Measurements from ENCODE around the gene MAP4K2. TPM values are rescaled to one million over a fixed set of nuclear protein-coding genes. Genes with fewer than 3 reads are reported as not detected.

Gene MAP4K2
- polyA plus RNA-seq, 3 donors, result 9.9 to 38.0 (median 12.6) TPM

DNA sequence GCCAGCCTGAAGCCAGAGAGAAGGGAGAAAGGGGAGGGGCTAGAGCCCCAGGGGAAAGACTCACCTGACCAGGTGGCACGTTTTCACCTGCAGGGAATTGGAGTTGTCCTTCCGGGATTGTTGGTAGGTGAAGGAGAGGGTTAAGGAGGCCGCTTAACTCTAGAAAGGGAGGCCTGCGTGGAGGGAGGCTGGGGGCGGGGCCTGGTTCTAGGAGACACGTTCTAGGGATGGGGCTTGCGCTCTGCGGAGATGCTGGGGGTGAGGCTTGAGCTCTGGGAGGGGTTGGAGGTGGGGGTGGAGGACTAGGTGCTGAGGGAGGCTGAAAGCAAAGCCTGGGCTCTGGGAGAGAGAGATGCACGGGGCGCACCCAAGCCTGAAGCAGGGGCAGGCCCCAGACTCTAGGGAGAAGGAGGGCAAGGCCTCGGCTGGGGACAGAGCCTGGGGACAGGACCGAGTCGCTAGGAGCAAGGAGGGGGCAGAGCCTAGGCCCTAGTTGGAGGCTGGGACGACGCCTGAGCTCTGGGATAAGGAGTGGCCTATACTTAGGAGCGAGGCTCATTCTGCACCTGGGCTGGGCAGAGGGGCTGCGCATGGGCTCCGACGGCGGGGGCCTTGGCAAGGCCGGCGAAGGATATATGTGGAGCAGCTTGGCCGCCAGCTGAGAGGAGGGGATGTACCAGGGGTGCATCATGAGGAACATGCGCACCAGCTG is 61.5 kb downstream of the MAP4K2 start:
- peaks cover 29 to 47% of the 10 kb centered on the region in 2 donors for H3K36me3 ChIP-seq (replicated peaks in 1 of 2; ENCODE audit: control insufficient read depth in 1 of 2, insufficient read depth in 2 of 2, low read length in 2 of 2)
- H3K27ac Mint-ChIP-seq, result peak overlapping the region in 6 of 7 donors; percentile 31 to 74 (median 58)
- peak overlapping the region; percentile 87 to 91 for H3K4me3 Mint-ChIP-seq
- H4K20me1 ChIP-seq (ENCODE audit: insufficient read depth, low read length), result peaks cover 60% of the 10 kb centered on the region
- peak overlapping the region; percentile 71 to 95 (median 91) for H3K4me3 ChIP-seq (replicated peaks in 1 of 3; ENCODE audit: low read depth in 2 of 3, low read length in 3 of 3)
- H3K79me2 ChIP-seq (ENCODE audit: insufficient read depth, low read length), result peaks cover 67% of the 10 kb centered on the region
- H3K9ac ChIP-seq (ENCODE audit: insufficient read depth, low read length, poor library complexity, severe bottlenecking), result peak overlapping the region; percentile 75
- H3K4me1 Mint-ChIP-seq, result peaks cover 32% of the 10 kb centered on the region
- intact Hi-C loops (cut with micrococcal nuclease), result no loop called here
- TF ChIP-seq, protein P1, sequence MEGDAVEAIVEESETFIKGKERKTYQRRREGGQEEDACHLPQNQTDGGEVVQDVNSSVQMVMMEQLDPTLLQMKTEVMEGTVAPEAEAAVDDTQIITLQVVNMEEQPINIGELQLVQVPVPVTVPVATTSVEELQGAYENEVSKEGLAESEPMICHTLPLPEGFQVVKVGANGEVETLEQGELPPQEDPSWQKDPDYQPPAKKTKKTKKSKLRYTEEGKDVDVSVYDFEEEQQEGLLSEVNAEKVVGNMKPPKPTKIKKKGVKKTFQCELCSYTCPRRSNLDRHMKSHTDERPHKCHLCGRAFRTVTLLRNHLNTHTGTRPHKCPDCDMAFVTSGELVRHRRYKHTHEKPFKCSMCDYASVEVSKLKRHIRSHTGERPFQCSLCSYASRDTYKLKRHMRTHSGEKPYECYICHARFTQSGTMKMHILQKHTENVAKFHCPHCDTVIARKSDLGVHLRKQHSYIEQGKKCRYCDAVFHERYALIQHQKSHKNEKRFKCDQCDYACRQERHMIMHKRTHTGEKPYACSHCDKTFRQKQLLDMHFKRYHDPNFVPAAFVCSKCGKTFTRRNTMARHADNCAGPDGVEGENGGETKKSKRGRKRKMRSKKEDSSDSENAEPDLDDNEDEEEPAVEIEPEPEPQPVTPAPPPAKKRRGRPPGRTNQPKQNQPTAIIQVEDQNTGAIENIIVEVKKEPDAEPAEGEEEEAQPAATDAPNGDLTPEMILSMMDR (IDR thresholded peaks at IDR 0.05), result no peak
- no peak overlapping the region for H2AFZ ChIP-seq (ENCODE audit: insufficient read depth, low read depth, low read length, poor library complexity, severe bottlenecking)
- no peaks in the 10 kb centered on the region for H3K9me3 Mint-ChIP-seq
- peaks cover 32 to 48% of the 10 kb centered on the region in 2 donors for H3K4me1 ChIP-seq (ENCODE audit: control insufficient read depth in 1 of 2, insufficient read depth in 2 of 2, low read length in 2 of 2)
- H3K27ac ChIP-seq (ENCODE audit: low read depth in 1 of 2, low read length in 2 of 2), result peak overlapping the region in 1 of 2 donors; percentile 83
- peak overlapping the region; percentile 99 for H3K4me2 ChIP-seq (replicated peaks; ENCODE audit: extremely low read depth, low read length, poor library complexity, severe bottlenecking)
- H3K36me3 Mint-ChIP-seq, result peaks cover 40 to 51% of the 10 kb centered on the region in 2 donors
- no peak for DNase-seq
- 79% methylated on average over 17 of the region's 24 CpGs for WGBS (ENCODE audit: insufficient coverage)
- no peaks in the 10 kb centered on the region for H3K27me3 ChIP-seq (ENCODE audit: control insufficient read depth in 2 of 2, insufficient read depth in 2 of 2, low read length in 2 of 2)
- H3K27me3 Mint-ChIP-seq (ENCODE audit: low read depth in 3 of 3), result peaks cover 0 to 4% (median 1%) of the 10 kb centered on the region in 3 donors
- H3K9me3 ChIP-seq (replicated peaks in 1 of 2; ENCODE audit: control insufficient read depth in 1 of 2, insufficient read depth in 1 of 2, low read length in 2 of 2), result no peaks in the 10 kb centered on the region

- 98% methylated on average over 7 of the region's 12 CpGs for WGBS (ENCODE audit: insufficient coverage)
- H3K4me3 Mint-ChIP-seq, result no peak overlapping the region
- H3K4me3 ChIP-seq (replicated peaks in 1 of 3; ENCODE audit: low read depth in 2 of 3, low read length in 3 of 3), result no peak overlapping the region
- H3K27me3 Mint-ChIP-seq (ENCODE audit: low read depth in 3 of 3), result peaks cover 0 to 4% (median 1%) of the 10 kb centered on the region in 3 donors
- H4K20me1 ChIP-seq (ENCODE audit: insufficient read depth, low read length), result peaks cover 77% of the 10 kb centered on the region
- H3K27ac ChIP-seq (ENCODE audit: low read depth in 1 of 2, low read length in 2 of 2), result no peak overlapping the region
- intact Hi-C loops (cut with micrococcal nuclease), result no loop called here
- H3K9me3 ChIP-seq (replicated peaks in 1 of 2; ENCODE audit: control insufficient read depth in 1 of 2, insufficient read depth in 1 of 2, low read length in 2 of 2), result no peaks in the 10 kb centered on the region
- no peaks in the 10 kb centered on the region for H3K27me3 ChIP-seq (ENCODE audit: control insufficient read depth in 2 of 2, insufficient read depth in 2 of 2, low read length in 2 of 2)
- peaks cover 84% of the 10 kb centered on the region for H3K79me2 ChIP-seq (ENCODE audit: insufficient read depth, low read length)
- H3K36me3 Mint-ChIP-seq, result peaks cover 55 to 68% of the 10 kb centered on the region in 2 donors
- peaks cover 0 to 2% (median 0%) of the 10 kb centered on the region in 7 donors for H3K9me3 Mint-ChIP-seq
- H3K4me1 ChIP-seq (ENCODE audit: control insufficient read depth in 1 of 2, insufficient read depth in 2 of 2, low read length in 2 of 2), result peaks cover 21 to 34% of the 10 kb centered on the region in 2 donors
- no peak overlapping the region for H3K27ac Mint-ChIP-seq
- no peak overlapping the region for H3K9ac ChIP-seq (ENCODE audit: insufficient read depth, low read length, poor library complexity, severe bottlenecking)
- TF ChIP-seq, protein P1 (IDR thresholded peaks at IDR 0.05), result no peak
- peaks cover 37% of the 10 kb centered on the region for H3K4me1 Mint-ChIP-seq
- H3K4me2 ChIP-seq (replicated peaks; ENCODE audit: extremely low read depth, low read length, poor library complexity, severe bottlenecking), result no peak overlapping the region
- peaks cover 46 to 64% of the 10 kb centered on the region in 2 donors for H3K36me3 ChIP-seq (replicated peaks in 1 of 2; ENCODE audit: control insufficient read depth in 1 of 2, insufficient read depth in 2 of 2, low read length in 2 of 2)
- DNase-seq, result no peak
- no peak overlapping the region for H2AFZ ChIP-seq (ENCODE audit: insufficient read depth, low read depth, low read length, poor library complexity, severe bottlenecking)
Measured at GRCh38 chr11:64739871-64740270, 63.1 kb downstream of the MAP4K2 start.

All from CD14-positive monocyte (primary cell).